Spleen (tissue), 7 donors: Measurements from ENCODE around the gene NMRK2.

Experiments
- POLR2AphosphoS5 ChIP-seq, 3 donors: sonication (generic); formaldehyde crosslinking; IDR thresholded peaks; one replicate each; pipeline ENCODE4 v1.5.1; 2017; ENCODE audit warnings: antibody characterized with exemption in 3 of 3
- TF ChIP-seq, protein P1 (sequence below), 11 experiments: fragments of 200-600 bp in 7 of 11; fragments of 450-650 bp in 4 of 11; sonication (generic) in 4 of 11; IDR thresholded peaks in 8 of 11; conservative IDR thresholded peaks in 3 of 11; 1 replicate in 7 of 11; 2 replicates in 4 of 11; pipeline versions ENCODE4 v1.4.0 to v1.8.0; 2016 to 2021; ENCODE audit warnings: antibody characterized with exemption in 11 of 11, inconsistent platforms in 4 of 11, mild to moderate bottlenecking in 1 of 11
- donor health status: DM: no; HTN: no; CAD: no; lungs with moderate emphysema.
- donor health status: DM: no; HTN: no; CAD: no.
- donor health status: DM: no; HTN: no; CAD: no.

DNA sequence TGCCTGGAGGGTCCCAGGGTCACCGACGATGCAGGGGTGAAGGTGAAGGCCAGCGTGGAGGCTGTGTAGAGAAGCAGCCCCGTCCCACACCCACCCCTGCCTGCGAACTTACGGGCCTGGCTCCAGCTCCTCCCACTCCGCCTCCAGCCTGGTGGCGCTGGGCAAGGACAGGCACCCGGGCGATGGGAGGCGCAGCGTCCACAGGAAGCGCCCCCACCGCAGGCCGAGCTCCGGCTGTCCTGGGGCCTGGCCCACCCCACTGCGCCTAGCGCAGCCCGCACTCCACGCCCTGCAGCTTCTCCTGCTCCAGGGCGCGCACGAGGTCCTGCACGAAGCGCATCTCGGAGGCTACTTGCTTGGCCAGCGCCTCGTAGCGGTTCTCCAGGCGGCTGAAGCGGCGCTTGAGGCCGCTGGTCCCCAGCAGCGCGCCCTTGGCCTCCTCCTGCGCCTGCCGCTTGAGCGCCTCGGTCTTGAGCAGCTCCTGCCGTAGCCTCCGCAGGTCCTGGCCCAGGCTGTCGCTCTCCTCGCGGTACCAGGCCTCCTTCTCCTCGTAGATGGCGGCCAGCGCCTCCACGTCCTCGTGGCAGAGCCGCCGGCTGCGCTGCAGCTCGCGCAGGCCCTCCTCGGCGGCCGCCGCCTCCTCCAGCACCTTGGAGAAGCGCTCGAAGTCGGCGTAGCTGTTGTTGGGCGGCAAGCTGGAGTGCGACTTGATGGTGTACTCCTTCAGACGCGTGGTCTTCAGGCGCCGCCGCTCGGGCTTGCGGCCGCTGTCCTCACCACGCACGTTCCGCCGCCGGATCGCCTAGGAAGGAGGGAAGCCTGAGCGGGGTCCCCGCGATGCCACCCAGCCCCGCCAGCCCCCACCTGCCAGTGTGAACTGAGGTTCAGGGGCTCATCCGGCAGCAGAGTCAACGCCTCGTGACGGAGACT lies 26.2 kb downstream of the NMRK2 start:
- TF ChIP-seq, protein P1, sequence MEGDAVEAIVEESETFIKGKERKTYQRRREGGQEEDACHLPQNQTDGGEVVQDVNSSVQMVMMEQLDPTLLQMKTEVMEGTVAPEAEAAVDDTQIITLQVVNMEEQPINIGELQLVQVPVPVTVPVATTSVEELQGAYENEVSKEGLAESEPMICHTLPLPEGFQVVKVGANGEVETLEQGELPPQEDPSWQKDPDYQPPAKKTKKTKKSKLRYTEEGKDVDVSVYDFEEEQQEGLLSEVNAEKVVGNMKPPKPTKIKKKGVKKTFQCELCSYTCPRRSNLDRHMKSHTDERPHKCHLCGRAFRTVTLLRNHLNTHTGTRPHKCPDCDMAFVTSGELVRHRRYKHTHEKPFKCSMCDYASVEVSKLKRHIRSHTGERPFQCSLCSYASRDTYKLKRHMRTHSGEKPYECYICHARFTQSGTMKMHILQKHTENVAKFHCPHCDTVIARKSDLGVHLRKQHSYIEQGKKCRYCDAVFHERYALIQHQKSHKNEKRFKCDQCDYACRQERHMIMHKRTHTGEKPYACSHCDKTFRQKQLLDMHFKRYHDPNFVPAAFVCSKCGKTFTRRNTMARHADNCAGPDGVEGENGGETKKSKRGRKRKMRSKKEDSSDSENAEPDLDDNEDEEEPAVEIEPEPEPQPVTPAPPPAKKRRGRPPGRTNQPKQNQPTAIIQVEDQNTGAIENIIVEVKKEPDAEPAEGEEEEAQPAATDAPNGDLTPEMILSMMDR (IDR thresholded peaks at IDR 0.05 in 8 of 11, conservative IDR thresholded peaks at IDR 0.05 in 3 of 11), result no peak
- TF ChIP-seq POLR2AphosphoS5 (IDR thresholded peaks at IDR 0.05), result peak in 1 of 3 donors; percentile 51
